Spinal cord (tissue), 10 donors: ENCODE data around the gene RDH8. TPM values are rescaled to one million over a fixed set of nuclear protein-coding genes. Genes with fewer than 3 reads are reported as not detected.
A peak's percentile ranks its signal among the peaks of the same experiment; 100 is the strongest.

Experiments used
- DNase-seq, 6 donors: peaks; one replicate each; pipeline versions ENCODE4 v3.0.0 to v3.0.0-alpha.2; 2013 to 2015; ENCODE audit warnings: low spot score in 6 of 6, low read depth in 4 of 6
- H3K27ac ChIP-seq: one replicate; pipeline ENCODE4 v1.5.1; 2013; ENCODE audit warnings: low read depth, low read length, control low read depth
- H3K27me3 ChIP-seq: one replicate; pipeline ENCODE4 v1.6.1; 2013; ENCODE audit warnings: low read length; ENCODE audit not compliant: control insufficient read depth, insufficient read depth
- H3K36me3 ChIP-seq: one replicate; pipeline ENCODE4 v1.6.1; 2013; ENCODE audit warnings: low read length; ENCODE audit not compliant: control insufficient read depth, insufficient read depth
- H3K4me1 ChIP-seq: one replicate; pipeline ENCODE4 v1.6.1; 2013; ENCODE audit warnings: low read length; ENCODE audit not compliant: control insufficient read depth, insufficient read depth
- H3K4me3 ChIP-seq: one replicate; pipeline ENCODE4 v1.5.1; 2013; ENCODE audit warnings: low read depth, low read length, control low read depth
- H3K9me3 ChIP-seq: one replicate; pipeline ENCODE4 v1.6.1; 2013; ENCODE audit warnings: low read length; ENCODE audit not compliant: control insufficient read depth, insufficient read depth
- WGBS: methylation state at CpG from one replicate; pipeline ENCODE4 v1.1.5; 2013; ENCODE audit warnings: missing lambda C conversion rate; ENCODE audit not compliant: insufficient coverage; 5-methylcytosine and 5-hydroxymethylcytosine counted together
- polyA plus RNA-seq, 2 donors: library from polyadenylated mRNA; unstranded; fragments of 120-200 nt; gene quantifications; one replicate each; pipeline ENCODE4 v1.2.1, GENCODE V29; 2013; ENCODE audit not compliant: insufficient read length in 2 of 2
- total RNA-seq, 2 donors: library from RNA; depleted of rRNA in 1 of 2; stranded (reverse); fragments of 120-200 nt in 1 of 2; fragments of >200 nt in 1 of 2; gene quantifications; one replicate each; pipeline versions ENCODE4 v1.2.3 to v1.2.4, GENCODE V29; 2013 to 2014
- donor health status: healthy.

Gene RDH8
- total and polyA plus RNA-seq, 4 donors: not detected

DNA sequence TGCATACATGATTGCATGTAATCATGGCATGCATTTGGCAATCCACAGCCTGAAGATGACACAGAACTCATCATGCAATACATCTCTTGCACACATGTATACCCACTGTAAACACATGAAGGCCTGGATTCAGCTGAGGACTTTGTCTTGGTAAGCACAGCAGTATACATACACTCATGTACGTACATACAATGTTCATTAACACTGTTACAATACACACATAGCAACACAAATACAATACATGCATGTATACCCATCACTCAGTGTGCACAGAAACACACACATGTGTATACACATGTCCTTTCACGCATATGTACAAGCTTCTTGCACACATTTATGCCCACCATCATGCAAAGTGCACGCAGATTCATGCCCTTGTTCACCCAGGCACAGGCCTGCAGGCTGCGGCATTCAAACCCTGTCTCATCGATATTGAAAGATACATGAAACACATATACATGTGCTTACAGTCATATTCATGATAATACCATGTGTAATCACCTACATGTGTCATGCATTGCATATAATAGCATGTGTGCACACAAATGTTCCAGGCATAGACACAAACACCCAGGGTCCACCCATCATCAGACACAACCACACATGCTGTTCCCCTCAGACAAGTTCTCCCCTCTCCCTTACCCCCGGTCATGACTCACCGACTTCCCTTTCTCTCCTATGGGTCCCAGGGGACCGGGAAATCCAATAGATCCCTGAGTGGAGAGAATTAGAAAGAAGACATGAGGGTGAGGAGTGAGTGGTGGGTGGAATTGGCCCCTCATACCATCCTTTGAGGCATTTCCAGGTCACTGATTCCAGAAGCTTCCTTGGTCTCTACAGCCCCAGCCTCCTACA is 31.6 kb upstream of the RDH8 start:
- H3K9me3 ChIP-seq: no peaks in the 10 kb centered on the region
- WGBS: 97% methylated on average over 3 of the region's 8 CpGs
- DNase-seq: peak in 1 of 6 donors; percentile 12
- H3K27me3 ChIP-seq: no peaks in the 10 kb centered on the region
- no peak overlapping the region for H3K27ac ChIP-seq
- H3K36me3 ChIP-seq: peaks cover 8% of the 10 kb centered on the region
- H3K4me1 ChIP-seq: peaks cover 12% of the 10 kb centered on the region
- no peak overlapping the region for H3K4me3 ChIP-seq

DNA sequence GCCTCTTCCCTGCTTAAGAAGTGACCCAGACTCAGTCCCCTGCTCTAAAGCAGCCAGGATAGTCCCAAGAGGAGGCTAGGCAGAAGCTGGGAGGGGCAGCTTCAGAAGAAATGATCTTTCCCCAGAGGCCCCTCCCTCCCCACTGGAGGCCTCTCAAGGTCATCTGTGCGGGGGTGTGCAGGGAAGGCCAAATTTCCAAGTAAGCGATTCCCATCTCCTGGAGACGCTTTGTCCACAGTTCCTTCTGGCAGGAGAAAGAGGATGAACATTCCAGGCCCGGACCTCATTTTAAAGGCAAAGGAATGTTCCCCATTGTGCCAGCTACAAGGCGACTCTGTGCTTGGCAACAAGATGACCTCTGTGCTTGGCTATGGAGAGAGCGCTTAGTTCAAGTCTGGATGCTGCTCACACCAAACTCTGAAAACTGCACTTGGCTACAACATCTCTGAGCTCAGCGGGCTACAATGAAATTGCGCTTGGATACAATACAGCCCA is 26.4 kb upstream of the RDH8 start:
- DNase-seq: peak; percentile 61 to 93 (median 75)
- 21% methylated on average over 7 of the region's 8 CpGs for WGBS
- H3K27me3 ChIP-seq: no peaks in the 10 kb centered on the region
- no peaks in the 10 kb centered on the region for H3K36me3 ChIP-seq
- peak overlapping the region; percentile 75 for H3K27ac ChIP-seq
- peaks cover 36% of the 10 kb centered on the region for H3K4me1 ChIP-seq
- no peaks in the 10 kb centered on the region for H3K9me3 ChIP-seq
- no peak overlapping the region for H3K4me3 ChIP-seq

DNA sequence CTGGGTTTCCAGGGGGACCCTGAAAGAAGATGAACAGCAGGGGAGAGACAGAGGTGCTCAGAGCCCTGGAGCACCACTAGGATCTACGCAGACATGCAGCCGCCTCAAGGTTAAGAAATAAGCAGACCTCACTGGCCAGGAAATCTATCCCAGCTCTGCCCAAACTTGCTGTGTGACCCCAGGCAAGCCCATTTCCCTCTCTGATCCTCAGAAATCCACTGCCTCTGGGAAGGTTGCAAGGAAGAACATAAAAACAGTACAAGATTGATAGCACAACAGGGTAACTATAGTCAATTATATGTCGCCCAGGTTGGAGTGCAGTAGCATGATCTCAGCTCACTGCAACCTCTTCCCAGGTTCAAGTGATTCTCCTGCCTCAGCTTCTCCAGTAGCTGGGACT is 23.8 kb upstream of the RDH8 start:
- WGBS: 93% methylated on average over 2 of the region's 3 CpGs
- H3K9me3 ChIP-seq: no peaks in the 10 kb centered on the region
- no peaks in the 10 kb centered on the region for H3K36me3 ChIP-seq
- H3K4me1 ChIP-seq: peaks cover 45% of the 10 kb centered on the region
- H3K27ac ChIP-seq: no peak overlapping the region
- no peak for DNase-seq
- H3K27me3 ChIP-seq: no peaks in the 10 kb centered on the region
- no peak overlapping the region for H3K4me3 ChIP-seq

DNA sequence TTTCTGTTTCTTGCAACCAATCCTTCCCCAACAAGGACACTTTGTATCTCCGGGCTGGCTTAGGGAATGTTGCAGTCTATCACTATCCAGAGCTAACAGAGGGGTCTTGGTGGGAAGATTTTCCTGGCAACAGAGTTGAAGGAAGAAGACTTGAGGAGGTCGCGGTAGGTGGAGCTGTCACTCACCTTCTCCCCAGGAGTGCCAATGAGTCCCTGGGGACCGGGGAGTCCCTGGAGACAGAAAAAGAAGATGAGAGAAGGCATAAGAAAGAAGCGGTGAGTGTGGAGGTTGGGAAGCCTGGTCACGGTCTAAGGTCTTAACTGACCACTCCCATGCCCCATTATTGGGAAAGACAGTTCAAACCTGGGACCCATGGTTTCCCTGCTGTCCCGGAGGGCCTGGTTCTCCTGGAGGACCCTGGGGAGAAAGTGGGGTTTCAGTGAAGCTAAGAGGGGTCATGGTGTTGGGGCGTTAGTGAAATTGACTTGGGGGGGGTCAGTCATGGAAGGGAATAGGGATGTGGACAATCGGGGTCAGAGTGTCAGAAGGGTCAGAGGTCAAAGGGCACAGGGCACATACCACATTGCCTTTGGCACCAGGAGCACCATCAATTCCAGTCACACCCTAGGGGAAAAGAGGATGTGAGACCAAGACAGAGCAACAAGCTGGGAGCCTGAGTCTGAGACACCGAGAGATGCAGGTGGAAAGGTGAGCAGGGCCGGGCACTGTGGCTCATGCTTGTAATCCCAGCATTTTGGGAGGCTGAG is 21.7 kb upstream of the RDH8 start:
- 75% methylated on average over 9 of the region's 11 CpGs for WGBS

DNA sequence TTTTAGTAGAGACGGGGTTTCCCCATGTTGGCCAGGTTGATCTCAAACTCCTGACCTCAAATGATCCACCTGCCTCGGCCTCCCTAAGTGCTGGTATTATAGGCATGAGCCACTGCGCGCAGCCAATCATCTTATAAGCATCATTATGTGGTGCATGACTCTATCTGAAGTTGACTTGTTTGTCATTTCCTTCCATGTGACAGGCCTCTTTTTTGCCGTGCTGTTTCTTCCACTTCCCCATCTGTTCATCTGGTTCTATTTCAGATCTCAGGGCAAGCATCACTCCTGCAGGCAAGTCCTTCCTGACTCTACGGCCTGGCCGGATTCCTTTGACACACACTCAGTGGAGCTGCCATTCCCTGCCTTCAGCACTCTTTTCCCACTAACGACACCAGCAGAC is 18.2 kb upstream of the RDH8 start:
- no peak overlapping the region for H3K4me3 ChIP-seq
- no peaks in the 10 kb centered on the region for H3K36me3 ChIP-seq
- DNase-seq: no peak
- WGBS: 96% methylated on average over 5 of the region's 8 CpGs
- peaks cover 20% of the 10 kb centered on the region for H3K4me1 ChIP-seq
- H3K27ac ChIP-seq: no peak overlapping the region
- H3K9me3 ChIP-seq: no peaks in the 10 kb centered on the region
- H3K27me3 ChIP-seq: peaks cover 2% of the 10 kb centered on the region

More for the DNA sequence above, 21.7 kb upstream of the RDH8 start:
- H3K4me1 ChIP-seq: peaks cover 33% of the 10 kb centered on the region
- no peak overlapping the region for H3K4me3 ChIP-seq
- H3K36me3 ChIP-seq: no peaks in the 10 kb centered on the region
- DNase-seq: no peak
- H3K27me3 ChIP-seq: no peaks in the 10 kb centered on the region
- peak overlapping the region; percentile 44 for H3K27ac ChIP-seq
- H3K9me3 ChIP-seq: no peaks in the 10 kb centered on the region

DNA sequence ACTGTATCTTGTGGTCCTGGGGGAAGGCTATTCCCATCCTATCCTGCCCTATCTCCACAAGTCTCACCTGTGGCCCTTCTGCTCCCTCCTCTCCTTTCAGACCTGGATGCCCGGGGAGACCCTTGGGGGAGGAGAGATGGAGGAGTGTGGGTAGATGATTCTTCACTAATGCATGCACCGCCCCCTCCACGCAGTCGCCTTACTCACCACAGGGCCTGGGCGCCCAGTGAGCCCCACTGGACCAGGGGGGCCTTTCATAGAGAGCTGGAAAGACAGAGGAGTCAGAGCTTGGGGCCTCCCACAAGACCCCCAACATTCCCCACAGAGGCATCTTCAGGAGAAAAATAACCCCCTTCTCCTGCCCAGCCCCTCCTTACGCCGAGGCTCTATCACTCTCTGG is 17.3 kb upstream of the RDH8 start:
- Histone ChIP-seq H3K27me3 (peaks cover 2% of the 10 kb centered on the region), H3K4me3 (no peak overlapping the region), H3K4me1 (peaks cover 19% of the 10 kb centered on the region), H3K36me3 (no peaks in the 10 kb centered on the region), H3K9me3 (no peaks in the 10 kb centered on the region), H3K27ac (no peak overlapping the region)
- WGBS: 100% methylated on average over 1 of the region's 7 CpGs
- DNase-seq: no peak

DNA sequence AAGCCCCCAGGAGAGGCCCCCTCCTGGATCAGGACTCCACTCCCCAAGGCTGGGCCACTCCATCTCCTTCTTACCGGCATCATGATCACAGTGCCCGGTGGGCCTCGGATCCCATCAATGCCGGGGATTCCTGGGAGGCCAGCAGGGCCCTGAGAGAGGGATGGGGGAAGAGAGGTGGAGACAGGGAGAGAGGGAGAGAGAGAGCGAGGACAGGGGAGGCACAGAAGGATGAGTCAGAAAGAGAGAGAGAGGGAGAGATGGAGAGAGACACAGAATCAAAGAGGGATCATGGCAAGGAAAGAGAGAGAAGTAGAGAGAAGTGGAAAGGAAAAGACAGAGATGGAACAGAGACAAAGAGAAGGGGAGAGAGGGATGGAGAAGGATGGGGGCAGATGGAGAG is 16.7 kb upstream of the RDH8 start:
- Histone ChIP-seq H3K9me3 (no peaks in the 10 kb centered on the region), H3K36me3 (no peaks in the 10 kb centered on the region), H3K4me3 (no peak overlapping the region), H3K4me1 (peaks cover 16% of the 10 kb centered on the region), H3K27me3 (peaks cover 2% of the 10 kb centered on the region), H3K27ac (no peak overlapping the region)
- 67% methylated on average over 4 of the region's 5 CpGs for WGBS
- no peak for DNase-seq

DNA sequence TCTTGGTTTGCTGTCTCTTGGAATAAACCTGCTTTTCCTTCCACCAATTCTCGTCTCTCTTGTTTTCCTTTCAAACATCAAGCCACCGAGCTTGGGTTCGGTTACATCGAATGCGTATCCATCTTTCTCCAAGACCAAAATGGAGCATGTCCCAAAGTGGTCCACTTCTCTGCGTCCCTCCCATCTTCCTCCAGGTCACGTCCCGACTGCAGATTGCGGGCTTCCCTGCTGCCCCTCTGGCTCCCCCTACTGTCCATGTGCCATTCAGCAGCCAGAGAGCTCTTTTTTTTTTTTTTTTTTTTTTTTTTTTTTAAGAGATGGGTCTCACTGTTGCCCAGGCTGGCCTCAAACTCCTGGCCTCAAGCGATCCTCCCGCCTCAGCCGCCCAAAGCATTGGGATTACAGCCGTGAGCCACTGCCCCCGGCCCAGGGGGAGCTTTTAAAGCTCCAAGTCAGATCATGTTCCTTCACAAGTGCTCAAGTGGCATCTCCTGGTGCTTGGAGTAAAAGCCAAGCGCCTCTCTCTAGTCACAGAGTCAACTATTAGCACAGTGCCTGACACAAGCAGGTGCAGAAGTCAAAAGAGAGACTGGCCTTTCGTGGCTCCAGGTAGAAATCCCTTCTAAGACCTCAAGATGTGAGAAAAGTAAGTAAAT is 13.0 kb upstream of the RDH8 start:
- 4% methylated on average over 13 of the region's 16 CpGs for WGBS
- peaks cover 4% of the 10 kb centered on the region for H3K4me1 ChIP-seq
- DNase-seq: peak in 4 of 6 donors; percentile 61 to 91 (median 80)
- no peaks in the 10 kb centered on the region for H3K9me3 ChIP-seq
- H3K36me3 ChIP-seq: no peaks in the 10 kb centered on the region
- H3K27ac ChIP-seq: no peak overlapping the region
- no peak overlapping the region for H3K4me3 ChIP-seq
- H3K27me3 ChIP-seq: peaks cover 2% of the 10 kb centered on the region

DNA sequence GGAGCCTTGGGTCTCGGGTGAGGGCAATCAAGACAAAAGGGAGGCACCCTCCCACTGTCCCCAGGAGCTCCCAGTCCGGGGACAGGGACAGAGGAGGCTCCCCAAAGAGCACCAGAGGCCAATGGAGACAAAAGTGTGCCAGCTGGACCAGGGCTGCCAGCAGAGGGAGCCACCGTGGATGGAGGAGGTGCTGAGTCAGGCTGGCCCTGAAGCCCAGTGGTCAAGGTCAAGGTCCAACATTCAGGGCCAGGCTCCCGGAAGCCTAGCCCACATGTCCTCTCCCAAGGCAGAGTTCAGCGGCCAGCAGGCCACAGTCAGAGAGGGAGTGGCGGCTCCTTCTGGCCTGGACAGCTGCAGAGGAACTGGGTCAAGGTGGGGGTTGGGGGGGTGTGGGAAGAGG is 11.4 kb upstream of the RDH8 start:
- Histone ChIP-seq H3K27ac (no peak overlapping the region), H3K27me3 (peaks cover 2% of the 10 kb centered on the region), H3K4me3 (no peak overlapping the region), H3K4me1 (peaks cover 14% of the 10 kb centered on the region), H3K36me3 (no peaks in the 10 kb centered on the region), H3K9me3 (no peaks in the 10 kb centered on the region)
- WGBS: 67% methylated on average over 1 of the region's 6 CpGs
- DNase-seq: no peak
